NCI-H1694 treated with DMSO at 0.1 percent for 48 hours (cell line): Measurements from ENCODE around the gene ASB8.
A peak's percentile ranks its signal among the peaks of the same experiment; 100 is the strongest.

ENCODE experiments used
- DNase-seq: peaks from one replicate; lab custom pipeline; 2025; lab: John Stamatoyannopoulos, UW

ASB8 gene

GRCh38 chr12:48105867-48106680 is 51.2 kb downstream of the ASB8 start, which contains the start of gene SENP1:
TSS of gene SENP1 (minus strand) at chr12:48106079. CDS start at chr12:48101472, 4,607 bp downstream.
- peak; percentile 86 for DNase-seq

GRCh38 chr12:48105321-48105866 is 51.9 kb downstream of the ASB8 start:
- DNase-seq, result no peak

- DNase-seq, result no peak
Observed at GRCh38 chr12:48104531-48104930, 52.8 kb downstream of the ASB8 start.
